ENCODE measurements around the gene APBA2.
"Not testable (repeated sequence)": the region's sequence is repeated elsewhere in the genome, so short reads cannot be mapped to it uniquely, and the experiment has no call there.

Gene APBA2

GRCh38 chr15:28879551-28879950 lies 6.2 kb upstream of the APBA2 start:
- no peak for DNase-seq

DNA sequence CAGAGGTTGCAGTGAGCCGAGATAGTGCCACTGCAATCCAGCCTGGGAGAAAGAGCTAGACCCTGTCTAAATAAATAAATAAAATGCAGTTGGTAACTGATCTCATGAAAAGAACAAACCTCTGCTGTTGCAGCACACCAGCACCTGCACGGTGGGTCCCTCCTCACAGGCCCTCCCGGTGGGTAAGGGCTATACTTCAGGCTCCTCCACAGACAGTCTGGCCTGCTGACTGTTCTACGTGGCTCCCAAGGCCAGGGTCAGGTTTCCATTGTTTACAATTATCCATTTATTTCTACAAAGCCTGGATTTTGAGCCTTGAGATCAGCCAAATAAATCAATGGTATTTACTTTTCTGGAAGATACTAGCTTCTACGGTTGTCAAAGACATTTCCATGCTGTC lies 5.1 kb upstream of the APBA2 start:
- DNase-seq: no peak

DNA sequence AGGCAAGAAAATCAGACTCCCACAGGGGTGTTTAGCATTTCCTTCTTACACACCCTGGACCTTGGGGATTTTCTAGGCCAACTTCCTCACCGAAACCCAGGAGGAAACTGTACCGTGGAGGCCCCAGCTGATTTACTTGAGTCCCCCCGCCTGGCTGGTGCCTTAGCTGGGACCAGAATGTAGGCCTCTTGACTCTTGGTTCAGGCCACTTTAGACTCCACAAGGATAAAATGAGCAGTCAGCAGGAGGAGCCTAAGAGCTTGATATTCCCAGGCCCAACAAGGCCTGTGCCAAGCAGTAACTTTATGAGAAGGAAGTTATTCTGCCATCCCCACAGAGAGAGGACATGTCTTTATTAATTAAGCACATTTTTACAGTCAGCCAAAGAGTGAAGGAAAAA lies 4.6 kb upstream of the APBA2 start:
- DNase-seq: no peak

- DNase-seq: peak; percentile 43
Measured at GRCh38 chr15:28881600-28881999, 4.2 kb upstream of the APBA2 start.

GRCh38 chr15:28884151-28884940 lies 1.4 kb upstream of the APBA2 start:
- DNase-seq: no peak

DNA sequence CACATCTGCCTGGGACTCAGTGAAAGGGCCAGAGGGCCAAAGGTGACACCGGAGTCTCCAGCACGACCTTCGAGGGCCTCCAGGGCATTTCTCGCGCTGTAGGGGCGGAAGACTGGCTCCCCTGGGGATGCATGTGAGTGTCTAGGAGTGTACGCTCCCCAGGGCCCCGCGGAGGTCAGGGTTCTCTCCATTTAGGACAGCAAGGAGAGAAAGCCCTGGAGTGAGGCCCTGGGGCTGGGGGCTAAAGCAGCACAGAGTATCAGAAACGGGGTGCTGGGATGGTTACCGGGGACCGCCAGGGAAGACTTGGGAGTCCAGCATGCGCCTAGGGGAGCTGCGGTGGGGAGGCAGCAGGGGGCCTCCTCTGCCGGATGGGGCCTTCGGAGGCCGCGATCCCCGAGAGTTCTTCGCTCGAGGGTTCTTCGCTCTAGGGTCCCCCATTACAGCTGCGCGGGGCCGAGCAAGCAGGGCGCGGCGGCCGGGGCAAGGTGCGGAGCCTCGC lies 595 bp upstream of the APBA2 start:
- DNase-seq: peak; percentile 22

DNA sequence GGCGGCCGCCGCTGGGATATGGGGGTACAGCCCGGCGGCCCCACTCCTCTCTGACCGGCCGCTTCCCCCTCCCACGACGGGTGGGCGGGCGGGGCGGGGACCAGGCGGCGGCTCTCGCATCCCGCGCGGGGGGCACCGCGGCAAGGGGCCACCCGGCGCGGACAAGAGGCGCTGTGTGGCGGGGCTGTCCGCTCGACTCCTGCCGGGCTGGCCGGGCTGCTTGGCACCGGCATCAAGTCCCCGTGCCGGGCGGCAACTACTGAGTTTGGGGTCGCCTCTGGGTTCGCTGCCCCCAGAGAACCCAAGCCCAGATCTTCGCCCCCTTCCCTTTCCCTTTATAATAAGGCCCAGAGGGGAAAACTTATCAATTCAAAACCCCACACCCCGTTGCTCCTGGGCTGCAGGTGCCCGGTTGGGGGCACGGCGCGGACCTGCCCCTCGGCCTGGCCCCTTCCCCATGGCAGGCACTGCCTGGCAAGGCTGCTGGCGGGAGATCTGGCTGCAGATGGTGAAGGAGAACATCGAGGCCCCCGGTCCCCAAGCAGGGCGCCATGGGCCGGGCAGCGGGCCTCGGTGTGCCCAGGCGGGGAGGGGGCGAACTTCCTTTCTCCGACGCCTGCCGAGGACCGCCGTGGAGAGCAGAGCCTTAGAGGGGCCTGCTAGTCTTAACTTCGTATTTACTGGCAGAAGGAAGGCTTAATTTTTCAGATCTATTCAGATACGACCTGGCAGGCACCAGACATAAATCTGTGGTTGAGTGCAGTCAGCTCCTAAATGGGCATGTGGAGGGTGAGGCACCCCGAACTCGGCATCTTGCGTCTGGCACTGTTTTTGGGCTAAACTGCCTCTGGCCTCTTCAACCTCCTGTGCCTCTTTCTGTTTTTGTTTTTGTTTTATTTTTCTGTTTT lies 911 bp downstream of the APBA2 start:
- DNase-seq: peak; percentile 26

DNA sequence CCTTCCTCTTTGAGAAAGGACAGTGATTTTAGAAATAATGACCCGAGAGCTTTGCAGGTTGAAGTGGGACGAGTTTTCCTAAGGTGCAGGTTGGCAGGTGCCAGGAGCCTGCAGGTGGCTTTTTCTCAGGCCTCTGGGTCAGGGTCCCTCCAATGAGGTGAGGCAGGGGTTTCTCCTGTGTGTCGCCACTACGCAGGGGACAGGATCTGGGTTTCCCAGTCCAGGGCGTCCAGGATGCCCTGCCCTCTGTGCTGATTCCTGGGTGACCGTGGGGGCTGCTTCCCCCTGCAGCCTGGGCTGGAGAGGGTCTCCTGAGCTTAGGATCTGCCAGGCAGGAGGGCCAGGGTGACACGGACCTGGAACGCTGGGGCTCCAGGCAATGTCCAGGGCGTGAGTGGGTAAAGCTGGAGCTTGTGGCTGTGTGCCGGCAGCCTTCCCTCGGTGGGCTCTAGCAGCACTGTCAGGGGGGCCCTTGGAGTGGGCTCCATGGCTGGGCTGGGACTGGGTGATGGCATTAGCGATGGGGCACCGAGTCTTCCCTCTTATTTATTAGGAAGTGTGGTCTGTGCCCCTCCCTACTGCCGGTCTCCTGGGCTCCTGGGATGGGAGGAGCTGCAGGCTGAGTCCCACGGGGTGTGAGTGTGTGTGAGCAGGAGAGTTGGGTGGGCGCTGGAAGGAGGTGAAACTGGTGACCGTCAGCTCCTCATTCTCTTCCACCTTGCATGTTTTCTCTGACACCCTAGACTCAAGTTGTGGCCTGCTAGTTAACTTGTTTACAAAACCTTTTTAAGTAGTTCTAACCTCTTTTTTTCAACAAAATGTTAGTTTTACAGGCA lies 1.8 kb downstream of the APBA2 start:
- DNase-seq: no peak

DNA sequence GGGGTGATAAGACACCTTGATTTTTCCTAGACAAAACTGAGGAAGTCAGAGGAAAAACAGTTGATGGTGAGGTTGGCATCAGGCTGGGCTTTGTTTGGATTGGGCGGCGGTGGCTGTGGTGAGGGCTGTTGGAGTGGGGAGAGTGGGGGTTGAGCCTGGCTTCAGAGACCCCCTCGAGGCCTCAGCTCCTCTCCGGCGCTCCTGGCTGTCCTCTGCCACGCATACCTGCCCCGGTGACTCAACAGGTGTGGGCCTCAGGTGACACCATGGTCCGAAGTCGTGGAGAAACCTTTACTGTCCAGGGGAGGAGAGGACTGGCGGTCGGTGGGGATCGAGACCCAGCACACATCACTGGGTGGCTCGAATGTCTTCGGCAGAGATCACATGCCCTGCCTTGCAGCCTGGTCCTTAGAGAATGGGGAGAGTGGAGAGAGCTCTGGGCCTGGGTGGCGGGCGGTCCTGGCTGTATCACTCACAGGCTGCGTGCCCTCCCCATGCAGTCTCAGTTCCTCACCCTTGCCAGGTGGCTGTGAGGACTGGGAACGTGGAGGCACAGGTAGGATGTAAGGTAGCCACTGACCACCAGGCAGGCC lies 2.6 kb downstream of the APBA2 start:
- no peak for DNase-seq

DNA sequence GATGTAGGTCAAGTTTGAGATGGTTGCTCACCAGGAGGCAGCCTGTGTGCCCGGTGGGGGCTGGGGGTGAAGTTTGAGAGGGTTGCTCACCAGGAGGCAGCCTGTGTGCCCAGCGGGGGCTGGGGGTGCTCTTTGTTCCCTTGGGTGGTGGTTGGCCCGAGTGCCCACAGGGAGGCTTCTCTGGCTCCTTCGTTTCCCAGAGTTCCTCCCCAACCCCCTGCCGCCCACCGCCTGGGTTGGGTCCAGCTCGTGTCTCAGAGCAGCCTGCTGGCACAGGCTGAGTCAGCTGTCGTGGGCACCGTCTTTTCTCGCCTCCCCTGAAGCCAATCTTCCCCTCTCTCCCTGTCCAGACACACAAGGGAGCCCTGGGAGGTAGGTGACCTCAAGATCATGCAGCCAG lies 3.1 kb downstream of the APBA2 start:
- DNase-seq: no peak

DNA sequence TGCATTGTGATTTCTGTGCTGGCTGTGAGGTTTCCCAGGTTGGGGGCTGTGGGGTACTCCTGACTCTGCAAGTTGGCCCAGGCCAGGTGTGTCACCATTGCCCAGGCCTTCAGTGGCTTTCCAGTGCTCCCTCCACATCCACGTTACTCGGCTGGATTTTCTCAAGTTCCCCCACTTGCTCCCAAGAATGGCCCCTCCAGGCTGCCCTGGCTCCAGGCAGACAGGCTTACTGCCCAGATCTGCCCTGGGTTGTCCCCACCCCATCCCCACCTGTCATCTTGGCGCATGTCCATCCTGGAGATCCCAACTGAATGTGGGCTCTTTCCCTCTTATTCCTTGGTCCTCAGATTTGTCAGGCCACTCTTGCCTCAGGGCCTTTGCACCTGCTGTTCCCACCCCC lies 3.6 kb downstream of the APBA2 start:
- DNase-seq: no peak

DNA sequence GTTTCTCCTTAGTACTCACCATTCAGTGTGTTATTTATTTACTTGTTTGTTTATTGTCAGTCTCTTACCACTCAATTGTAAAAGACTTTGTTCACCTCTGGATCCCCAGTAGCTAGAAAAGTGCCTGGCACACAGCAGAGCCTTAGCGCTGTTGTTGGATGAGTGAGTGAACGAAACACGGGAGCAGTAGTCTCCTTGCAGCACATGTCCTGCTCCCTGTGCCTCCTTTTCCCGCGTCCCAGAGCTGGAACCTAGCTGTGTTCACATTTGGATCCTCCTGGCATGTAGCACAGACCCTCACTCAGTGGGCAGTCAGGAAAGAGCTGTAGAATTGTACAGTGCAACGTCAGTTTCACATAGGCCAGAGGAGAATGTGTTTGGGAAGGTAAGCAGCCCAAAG lies 4.1 kb downstream of the APBA2 start:
- DNase-seq: not testable (repeated sequence)

GRCh38 chr15:28890291-28890690 lies 4.5 kb downstream of the APBA2 start:
- not testable (repeated sequence) for DNase-seq

GRCh38 chr15:28890711-28891495 lies 5.1 kb downstream of the APBA2 start:
- DNase-seq: no peak

DNA sequence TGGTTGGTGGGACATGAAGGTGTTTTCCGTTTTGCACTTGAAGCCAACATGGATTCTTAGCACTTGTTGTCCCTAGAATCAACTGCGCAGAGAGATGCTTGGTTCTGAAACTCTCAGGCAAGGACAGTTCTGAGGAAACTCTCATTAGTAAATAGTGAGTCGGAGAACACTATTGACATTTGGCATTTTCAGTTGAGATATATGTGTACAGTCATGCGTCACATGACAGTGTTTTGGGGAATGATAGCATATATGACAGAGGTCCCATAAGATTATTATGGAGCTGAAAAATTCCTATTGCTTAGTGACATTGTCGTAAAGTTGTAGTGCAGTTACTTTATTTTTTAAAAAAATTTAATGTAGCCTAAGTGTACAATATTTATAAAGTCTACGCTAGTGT lies 5.8 kb downstream of the APBA2 start:
- no peak for DNase-seq

DNA sequence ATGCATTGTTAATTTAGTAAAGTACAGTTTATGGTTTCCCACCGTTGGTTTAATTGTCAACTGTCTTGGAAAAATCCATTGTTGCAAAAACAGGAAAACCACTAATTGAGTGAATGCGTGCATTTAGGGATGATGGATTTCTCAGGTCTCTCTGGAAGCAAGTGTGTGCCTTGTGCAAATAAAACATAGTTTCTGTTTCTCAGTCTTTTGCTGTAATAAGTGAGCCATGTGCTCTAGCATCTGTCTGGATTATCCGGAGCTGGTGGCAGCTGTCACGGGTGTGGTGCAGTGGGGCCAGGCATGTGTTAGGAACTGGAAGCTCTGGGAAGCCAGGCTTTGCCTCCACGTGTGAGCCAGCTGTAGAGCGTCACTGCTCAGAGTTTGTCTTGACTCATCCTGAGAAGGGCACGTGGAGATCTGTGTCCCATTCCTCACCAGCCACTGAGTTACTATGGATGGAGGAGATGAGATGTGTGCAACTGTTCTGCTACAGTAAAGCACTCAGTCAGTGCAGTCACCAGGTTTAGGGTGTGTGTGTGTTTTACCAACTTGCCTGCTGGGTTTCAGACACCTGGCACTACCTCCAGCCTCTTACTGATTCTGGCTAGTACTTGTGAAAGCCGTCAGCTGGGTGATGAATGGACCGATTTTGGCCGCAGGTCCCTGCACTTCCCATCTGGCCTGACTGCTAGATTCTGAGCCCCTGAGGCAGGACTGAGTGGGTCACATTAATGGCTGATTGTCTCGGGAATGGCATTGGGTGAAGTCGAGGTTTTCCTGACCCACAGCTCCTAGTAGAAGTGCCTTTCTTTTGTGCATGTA lies 7.2 kb downstream of the APBA2 start:
- DNase-seq: no peak

DNA sequence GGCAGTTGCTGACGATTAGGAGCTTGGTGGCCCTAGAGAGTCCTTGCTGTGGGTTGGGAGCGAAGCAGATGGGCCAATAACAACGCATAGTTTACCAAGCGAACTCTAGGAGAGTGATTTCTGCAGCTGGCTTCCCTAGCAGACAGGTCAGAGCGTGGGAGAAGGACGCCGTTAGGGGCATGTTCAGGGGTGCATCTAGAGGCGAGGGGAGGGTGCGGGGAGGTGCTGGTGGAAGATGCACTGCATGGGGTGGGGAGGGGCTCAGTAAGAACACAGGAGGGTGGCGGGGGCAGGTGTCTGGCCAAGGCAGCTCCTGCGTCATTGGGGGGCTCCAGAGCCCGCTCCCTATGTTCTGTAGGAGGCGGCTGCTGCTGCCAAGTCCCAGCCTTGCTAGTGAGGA lies 8.9 kb downstream of the APBA2 start:
- DNase-seq: no peak

- no peak for DNase-seq
Measured at GRCh38 chr15:28895146-28895545, 9.4 kb downstream of the APBA2 start.

DNA sequence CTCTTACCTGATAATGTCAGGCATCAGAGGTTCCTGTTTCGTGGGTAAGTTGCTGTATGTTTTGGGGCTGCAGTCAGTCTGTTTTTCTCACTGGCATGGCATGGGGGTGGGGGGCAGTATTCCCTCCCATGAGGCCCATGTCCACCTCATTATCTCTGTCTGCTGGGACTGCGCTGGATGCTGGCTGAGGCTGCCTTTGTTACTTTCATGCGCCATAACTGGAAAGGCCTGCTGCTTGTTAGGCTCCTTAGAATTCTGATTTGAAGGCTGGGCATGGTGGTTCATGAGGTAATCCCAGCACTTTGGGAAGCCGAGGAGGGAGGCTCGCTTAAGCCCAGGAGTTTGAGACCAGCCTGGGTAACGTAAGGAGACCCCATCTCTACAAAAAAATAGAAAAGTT lies 9.8 kb downstream of the APBA2 start:
- DNase-seq: no peak

DNA sequence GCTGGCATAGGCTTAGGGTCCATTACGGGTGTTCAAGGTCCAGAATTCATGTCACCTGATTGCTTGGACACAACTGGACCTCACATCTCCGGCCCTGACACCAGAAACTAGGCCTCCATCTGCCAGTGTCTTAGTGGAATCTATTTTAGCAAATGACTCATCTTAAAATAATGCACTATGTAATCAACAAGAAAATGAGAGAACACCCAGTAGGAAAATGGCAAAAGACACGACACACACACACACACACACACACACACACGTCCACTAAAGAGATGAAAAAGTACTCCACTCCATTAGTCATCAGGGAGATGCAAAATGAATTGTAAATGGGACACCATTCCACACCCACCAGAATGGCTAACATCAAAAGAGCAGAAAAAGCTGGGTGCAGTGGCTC lies 11.2 kb downstream of the APBA2 start:
- DNase-seq: no peak

All from hematopoietic multipotent progenitor cell treated with erythropoietin and hydrocortisone succinate and interleukin-3 and kit ligand, for 6 days (in vitro differentiated cells).